ENCODE data around the gene RAB32.
A peak's percentile ranks its signal among the peaks of the same experiment; 100 is the strongest.

RAB32 gene

GRCh38 chr6:146583966-146584365, 40.3 kb downstream of the RAB32 start:
- peak; percentile 34 for DNase-seq

- DNase-seq = no peak
Measured at GRCh38 chr6:146587459-146587858, 43.8 kb downstream of the RAB32 start.

GRCh38 chr6:146590492-146590891, 46.9 kb downstream of the RAB32 start:
- no peak for DNase-seq

GRCh38 chr6:146592451-146592850, 48.8 kb downstream of the RAB32 start:
- no peak for DNase-seq

- peak; percentile 58 for DNase-seq
Measured at GRCh38 chr6:146593986-146594385, 50.4 kb downstream of the RAB32 start.

GRCh38 chr6:146594495-146594894, 50.9 kb downstream of the RAB32 start:
- peak; percentile 34 for DNase-seq

GRCh38 chr6:146595972-146596731, 52.5 kb downstream of the RAB32 start:
- DNase-seq = peak; percentile 42

- peak; percentile 69 for DNase-seq
Measured at GRCh38 chr6:146598772-146599405, 55.3 kb downstream of the RAB32 start, which contains the start of gene ADGB. TSS of gene ADGB (plus strand) at chr6:146598972. CDS start at chr6:146599041, 69 bp downstream.

- DNase-seq = no peak
Measured at GRCh38 chr6:146601352-146601751, 57.7 kb downstream of the RAB32 start.

- no peak for DNase-seq
Measured at GRCh38 chr6:146602526-146602925, 58.9 kb downstream of the RAB32 start.

Measured in hematopoietic multipotent progenitor cell treated with erythropoietin and hydrocortisone succinate and interleukin-3 and kit ligand, for 6 days (in vitro differentiated cells).